ENCODE results near the gene LSR.

DNA sequence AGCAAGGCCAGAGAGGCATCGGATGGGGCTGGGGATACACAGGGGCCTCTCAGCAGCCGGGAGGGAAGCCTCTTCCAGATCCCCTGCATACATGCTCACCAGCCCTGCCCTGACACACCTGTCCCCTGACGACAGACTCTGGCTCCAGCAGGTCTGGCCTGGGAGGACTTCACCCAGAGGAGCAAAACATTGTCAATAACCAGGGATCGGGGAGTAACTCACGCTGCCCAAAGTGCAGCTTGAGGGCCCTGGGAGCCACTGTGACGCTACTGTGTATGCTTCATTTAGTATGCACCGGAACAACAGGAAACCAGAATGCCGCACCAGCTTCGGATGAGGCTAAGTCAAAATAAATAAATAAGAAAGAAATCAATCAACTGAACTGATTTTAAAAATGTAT, 67.8 kb downstream of the LSR start:
- no peak for TF ChIP-seq POLR2A (IDR thresholded peaks at IDR 0.05)
- TF ChIP-seq, protein P1, sequence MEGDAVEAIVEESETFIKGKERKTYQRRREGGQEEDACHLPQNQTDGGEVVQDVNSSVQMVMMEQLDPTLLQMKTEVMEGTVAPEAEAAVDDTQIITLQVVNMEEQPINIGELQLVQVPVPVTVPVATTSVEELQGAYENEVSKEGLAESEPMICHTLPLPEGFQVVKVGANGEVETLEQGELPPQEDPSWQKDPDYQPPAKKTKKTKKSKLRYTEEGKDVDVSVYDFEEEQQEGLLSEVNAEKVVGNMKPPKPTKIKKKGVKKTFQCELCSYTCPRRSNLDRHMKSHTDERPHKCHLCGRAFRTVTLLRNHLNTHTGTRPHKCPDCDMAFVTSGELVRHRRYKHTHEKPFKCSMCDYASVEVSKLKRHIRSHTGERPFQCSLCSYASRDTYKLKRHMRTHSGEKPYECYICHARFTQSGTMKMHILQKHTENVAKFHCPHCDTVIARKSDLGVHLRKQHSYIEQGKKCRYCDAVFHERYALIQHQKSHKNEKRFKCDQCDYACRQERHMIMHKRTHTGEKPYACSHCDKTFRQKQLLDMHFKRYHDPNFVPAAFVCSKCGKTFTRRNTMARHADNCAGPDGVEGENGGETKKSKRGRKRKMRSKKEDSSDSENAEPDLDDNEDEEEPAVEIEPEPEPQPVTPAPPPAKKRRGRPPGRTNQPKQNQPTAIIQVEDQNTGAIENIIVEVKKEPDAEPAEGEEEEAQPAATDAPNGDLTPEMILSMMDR (IDR thresholded peaks at IDR 0.05), result no peak
